ENCODE results near the gene MLN. TPM values are rescaled to one million over a fixed set of nuclear protein-coding genes. Genes with fewer than 3 reads are reported as not detected.

Gene MLN
- polyA plus RNA-seq, 2 of the 4 experiments (the other 2 are of a cell fraction), result not detected

DNA sequence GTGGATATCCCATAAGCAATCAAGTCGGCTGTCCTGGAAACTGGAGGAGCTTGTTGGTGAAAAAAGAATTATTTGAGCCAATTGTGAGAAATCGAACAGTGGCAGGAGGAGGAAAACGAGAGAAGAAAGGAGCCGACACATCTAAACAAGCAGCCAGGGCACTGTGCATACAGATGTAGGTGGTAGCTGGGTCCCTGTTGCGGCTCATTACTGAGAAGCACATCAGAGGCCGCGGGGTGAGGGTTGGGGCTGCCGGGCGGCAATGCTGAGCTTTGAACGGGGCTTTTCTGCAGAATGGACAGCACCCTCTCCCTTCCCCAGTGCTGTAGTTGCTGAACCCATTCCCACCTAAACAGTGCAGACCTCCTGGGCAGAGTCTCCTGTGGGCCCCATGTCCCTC, 10.8 kb downstream of the MLN start:
- FAIRE-seq (no peak), ATAC-seq (no peak), DNase-seq (ENCODE audit: low read depth in 1 of 2, low spot score in 1 of 2) (no peak)
- TF ChIP-seq CBX2 (IDR thresholded peaks at IDR 0.05; ENCODE audit: borderline replicate concordance, low read depth), result no peak
- no peak for TF ChIP-seq ZSCAN20 (CRISPR knock-in tag; IDR thresholded peaks at IDR 0.05)
- no peak for TF ChIP-seq ZC3H11A (IDR thresholded peaks at IDR 0.05)
- TF ChIP-seq HES2 (IDR thresholded peaks at IDR 0.05), result no peak
- TF ChIP-seq CEBPB (IDR thresholded peaks at IDR 0.05), result no peak
- TF ChIP-seq HMGXB4 (CRISPR knock-in tag; IDR thresholded peaks at IDR 0.05; ENCODE audit: borderline replicate concordance), result no peak
- no peak for TF ChIP-seq PHF8 (IDR thresholded peaks at IDR 0.05; ENCODE audit: borderline replicate concordance, low read depth)
- TF ChIP-seq CBX8 (IDR thresholded peaks at IDR 0.05), result no peak
- TF ChIP-seq PBX3 (IDR thresholded peaks at IDR 0.05), result no peak
- TF ChIP-seq JUNB (IDR thresholded peaks at IDR 0.05), result no peak
- TF ChIP-seq, protein P1, sequence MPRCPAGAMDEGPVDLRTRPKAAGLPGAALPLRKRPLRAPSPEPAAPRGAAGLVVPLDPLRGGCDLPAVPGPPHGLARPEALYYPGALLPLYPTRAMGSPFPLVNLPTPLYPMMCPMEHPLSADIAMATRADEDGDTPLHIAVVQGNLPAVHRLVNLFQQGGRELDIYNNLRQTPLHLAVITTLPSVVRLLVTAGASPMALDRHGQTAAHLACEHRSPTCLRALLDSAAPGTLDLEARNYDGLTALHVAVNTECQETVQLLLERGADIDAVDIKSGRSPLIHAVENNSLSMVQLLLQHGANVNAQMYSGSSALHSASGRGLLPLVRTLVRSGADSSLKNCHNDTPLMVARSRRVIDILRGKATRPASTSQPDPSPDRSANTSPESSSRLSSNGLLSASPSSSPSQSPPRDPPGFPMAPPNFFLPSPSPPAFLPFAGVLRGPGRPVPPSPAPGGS (IDR thresholded peaks at IDR 0.05), result no peak
- TF ChIP-seq NPAS2 (CRISPR knock-in tag; IDR thresholded peaks at IDR 0.05; ENCODE audit: borderline replicate concordance), result no peak
- no peak for TF ChIP-seq MYC (IDR thresholded peaks at IDR 0.05; ENCODE audit: borderline replicate concordance, low read length)
- no peak for TF ChIP-seq RFX5 (IDR thresholded peaks at IDR 0.05)
- no peak for TF ChIP-seq HOXA7 (CRISPR knock-in tag; IDR thresholded peaks at IDR 0.05)
- TF ChIP-seq KDM1A (IDR thresholded peaks at IDR 0.05; ENCODE audit: low read depth), result no peak
- no peak overlapping the region for H3K4me2 ChIP-seq
- H3K9me3 ChIP-seq, result no peaks in the 10 kb centered on the region
- no peak overlapping the region for H3K4me3 ChIP-seq
- WGBS (ENCODE audit: missing lambda C conversion rate), result 75% methylated on average over 9 of the region's 10 CpGs
- POLR2A ChIA-PET, result no interaction called here
- peaks cover 7% of the 10 kb centered on the region; the same call in 2 of the 3 replicates for H3K4me1 ChIP-seq
- H3K27ac ChIP-seq, result no peak overlapping the region
- CTCF ChIA-PET, result interaction anchor here (1.1 to 1.9 kb wide), 3 partner anchors 22 to 235 kb away, joined by 3 to 9 read pairs (median 5); no protein-coding TSS in a partner anchor

DNA sequence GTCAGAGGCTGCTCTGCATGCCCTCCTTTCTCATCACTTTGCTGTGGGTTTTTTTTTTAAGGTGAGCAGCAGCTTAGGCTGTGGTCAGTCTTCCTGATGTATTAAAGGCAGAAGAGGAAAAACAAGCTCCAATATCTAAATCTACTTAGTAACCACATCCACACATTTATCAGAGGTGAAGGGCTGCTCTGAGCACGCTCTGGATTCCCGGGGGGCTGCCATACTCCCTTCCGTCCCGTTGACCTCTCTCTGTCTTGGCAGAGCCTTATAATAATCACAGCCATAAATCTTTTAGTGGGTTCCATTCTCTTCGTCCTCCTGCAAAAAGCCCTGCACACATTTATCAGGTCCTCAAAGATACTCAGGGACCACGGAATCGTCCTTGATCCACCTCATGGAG, 12.2 kb downstream of the MLN start:
- no peak for TF ChIP-seq TFCP2L1 (CRISPR knock-in tag; IDR thresholded peaks at IDR 0.05)
- no peak for TF ChIP-seq HOXA7 (CRISPR knock-in tag; IDR thresholded peaks at IDR 0.05)
- TF ChIP-seq ZC3H11A (IDR thresholded peaks at IDR 0.05), result no peak
- TF ChIP-seq HOXB13 (CRISPR knock-in tag; IDR thresholded peaks at IDR 0.05; ENCODE audit: low read depth), result no peak
- no peak for TF ChIP-seq HES2 (IDR thresholded peaks at IDR 0.05)
- TF ChIP-seq TP53 (CRISPR knock-in tag; IDR thresholded peaks at IDR 0.05), result no peak
- no peak for TF ChIP-seq MAFK (IDR thresholded peaks at IDR 0.05; ENCODE audit: partially characterized antibody)
- Histone ChIP-seq H3K27ac (no peak overlapping the region), H3K9me3 (no peaks in the 10 kb centered on the region), H3K4me2 (no peak overlapping the region), H3K4me3 (no peak overlapping the region), H3K4me1 (peaks cover 19% of the 10 kb centered on the region)
- FAIRE-seq (no peak), DNase-seq (ENCODE audit: low read depth in 1 of 2, low spot score in 1 of 2) (no peak), ATAC-seq (no peak)
- WGBS (ENCODE audit: missing lambda C conversion rate), result 88% methylated on average over 7 of the region's 7 CpGs
- POLR2A ChIA-PET, result no interaction called here
- CTCF ChIA-PET, result interaction anchor here (1.4 to 1.9 kb wide), 2 partner anchors 30 to 236 kb away, joined by 4 to 5 read pairs; no protein-coding TSS in a partner anchor
